ENCODE data around the gene UBE2B.

GRCh38 chr5:134436523-134437339 is 65.4 kb downstream of the UBE2B start:
- TF ChIP-seq CTCF (IDR thresholded peaks at IDR 0.05) (no peak), POLR2AphosphoS5 (IDR thresholded peaks at IDR 0.05; ENCODE audit: low read depth, low read length) (no peak), REST (IDR thresholded peaks at IDR 0.05; ENCODE audit: insufficient read depth in 1 of 2, low read depth in 2 of 2, low read length in 1 of 2) (no peak), SIN3A (IDR thresholded peaks at IDR 0.05; ENCODE audit: borderline replicate concordance, insufficient read depth, low read depth, low read length) (no peak), TCF7L2 (IDR thresholded peaks at IDR 0.05; ENCODE audit: low read depth, low read length) (no peak)
